Measurements from ENCODE around the gene CDKN2D.
"Not testable (repeated sequence)": the region's sequence is repeated elsewhere in the genome, so short reads cannot be mapped to it uniquely, and the experiment has no call there.

Gene CDKN2D

GRCh38 chr19:10551698-10552301 lies 17.0 kb downstream of the CDKN2D start:
- DNase-seq: peak; percentile 65

- DNase-seq: not testable (repeated sequence)
These were observed 17.8 kb downstream of the CDKN2D start for GRCh38 chr19:10551006-10551405.

GRCh38 chr19:10550336-10550735 lies 18.4 kb downstream of the CDKN2D start:
- DNase-seq: no peak

DNA sequence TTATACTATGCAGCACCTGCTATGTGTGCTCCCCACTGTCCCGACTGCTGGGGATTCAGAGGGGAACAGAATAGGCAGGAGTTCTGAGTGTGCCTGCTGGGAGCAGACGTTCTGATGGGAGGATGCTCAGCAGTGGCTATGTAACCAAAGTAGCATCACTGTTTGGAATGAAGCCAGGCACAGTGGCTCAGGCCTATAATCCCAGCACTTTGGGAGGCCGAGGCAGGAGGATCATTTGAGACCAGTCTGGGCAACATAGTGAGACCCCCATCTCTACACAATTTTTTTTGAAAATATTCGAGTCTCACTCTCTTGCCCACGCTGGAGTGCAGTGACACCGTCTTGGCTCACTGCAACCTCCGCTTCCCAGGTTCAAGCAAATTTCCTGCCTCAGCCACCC lies 19.0 kb downstream of the CDKN2D start:
- DNase-seq: no peak

DNA sequence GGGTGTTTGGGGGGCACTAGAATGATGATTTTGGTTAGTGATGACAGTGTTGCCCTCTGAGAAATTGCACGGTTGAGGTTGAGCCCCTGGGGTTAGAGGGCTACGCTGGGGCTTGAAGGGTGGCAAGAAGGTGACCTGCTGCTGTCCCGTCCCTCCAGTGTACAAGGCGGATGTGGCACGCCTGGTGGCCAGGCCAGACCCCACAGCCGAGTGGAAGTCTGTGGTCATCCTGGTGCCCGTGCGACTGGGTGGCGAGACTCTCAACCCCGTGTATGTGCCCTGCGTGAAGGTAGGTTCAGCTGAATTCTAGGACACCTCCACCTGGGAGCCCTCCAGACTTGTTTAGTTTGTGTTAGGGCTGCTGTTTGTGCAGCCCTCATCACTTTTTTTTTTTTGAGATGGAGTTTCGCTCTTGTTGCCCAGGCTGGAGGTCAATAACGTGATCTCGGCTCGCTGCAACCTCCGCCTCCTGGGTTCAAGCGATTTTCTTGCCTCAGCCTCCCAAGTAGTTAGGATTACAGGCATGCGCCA lies 20.0 kb downstream of the CDKN2D start:
- DNase-seq: no peak

DNA sequence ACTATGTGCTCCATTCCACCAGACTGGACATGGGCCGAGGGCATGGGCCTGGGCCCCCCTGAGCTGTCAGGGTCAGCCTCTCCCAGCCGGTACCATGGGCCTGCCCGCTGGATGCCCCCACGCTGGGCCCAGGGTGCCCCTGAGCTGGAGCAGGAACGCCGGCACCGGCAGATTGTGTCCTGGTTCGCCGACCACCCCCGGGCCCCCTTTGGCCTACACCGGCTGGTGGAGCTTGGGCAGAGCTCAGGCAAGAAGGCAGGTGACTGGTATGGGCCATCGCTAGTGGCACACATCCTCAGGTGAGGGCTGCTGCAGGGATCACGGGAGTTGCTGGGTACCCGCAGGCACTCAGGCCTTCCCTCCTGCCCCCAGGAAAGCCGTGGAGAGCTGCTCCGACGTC lies 22.0 kb downstream of the CDKN2D start:
- DNase-seq: no peak

DNA sequence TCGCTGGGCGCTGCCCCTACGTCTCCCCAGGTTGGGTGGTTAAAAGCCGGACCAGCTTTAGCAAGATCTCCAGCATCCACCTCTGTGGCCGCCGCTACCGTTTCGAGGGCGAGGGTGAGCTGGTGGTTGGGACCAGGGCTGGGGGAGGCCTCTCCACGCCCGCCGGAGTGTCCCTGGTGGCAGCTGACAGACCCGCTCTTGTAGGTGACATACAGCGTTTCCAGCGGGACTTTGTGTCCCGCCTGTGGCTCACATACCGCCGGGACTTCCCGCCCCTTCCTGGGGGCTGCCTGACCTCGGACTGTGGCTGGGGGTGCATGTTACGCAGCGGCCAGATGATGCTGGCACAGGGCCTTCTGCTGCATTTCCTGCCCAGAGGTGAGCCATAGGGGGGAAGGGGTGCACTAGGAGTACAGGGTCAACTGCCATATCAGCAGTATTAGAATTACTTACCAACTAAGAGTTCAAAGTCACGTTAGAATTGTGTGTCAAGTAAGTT lies 24.0 kb downstream of the CDKN2D start:
- DNase-seq: no peak

GRCh38 chr19:10544242-10544752 lies 24.5 kb downstream of the CDKN2D start:
- DNase-seq: peak; percentile 35

- peak; percentile 81 for DNase-seq
These were observed 25.1 kb downstream of the CDKN2D start, which contains the start of gene ATG4D for GRCh38 chr19:10543420-10544241. Gene ATG4D (plus strand): TSS chr19:10543904. CDS start chr19:10544091, 187 bp downstream.

- DNase-seq: no peak
These were observed 25.7 kb downstream of the CDKN2D start for GRCh38 chr19:10543059-10543419.

- DNase-seq: not testable (repeated sequence)
These were observed 29.8 kb downstream of the CDKN2D start for GRCh38 chr19:10539016-10539415.

GRCh38 chr19:10538204-10538983 lies 30.4 kb downstream of the CDKN2D start:
- DNase-seq: no peak

GRCh38 chr19:10537668-10538067 lies 31.1 kb downstream of the CDKN2D start:
- DNase-seq: no peak

DNA sequence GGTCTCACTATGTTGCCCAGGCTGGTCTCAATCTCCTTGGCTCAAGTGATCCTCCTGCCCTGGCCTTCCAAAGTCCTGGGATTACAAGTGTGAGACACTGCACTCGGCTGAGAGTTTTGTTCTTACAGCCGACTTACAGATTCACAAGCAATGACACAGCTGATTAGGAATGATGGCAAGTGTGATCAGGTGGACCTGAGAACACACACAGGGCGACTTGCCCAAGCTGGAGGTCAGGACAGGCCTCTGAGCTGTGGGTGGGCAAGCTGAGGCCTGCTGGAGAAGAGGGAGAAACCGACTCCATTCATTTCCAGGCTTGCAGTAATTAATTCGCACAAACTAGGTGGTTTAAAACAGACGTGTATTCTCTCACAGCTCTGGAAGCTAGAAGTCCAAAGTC lies 33.2 kb downstream of the CDKN2D start:
- DNase-seq: no peak

DNA sequence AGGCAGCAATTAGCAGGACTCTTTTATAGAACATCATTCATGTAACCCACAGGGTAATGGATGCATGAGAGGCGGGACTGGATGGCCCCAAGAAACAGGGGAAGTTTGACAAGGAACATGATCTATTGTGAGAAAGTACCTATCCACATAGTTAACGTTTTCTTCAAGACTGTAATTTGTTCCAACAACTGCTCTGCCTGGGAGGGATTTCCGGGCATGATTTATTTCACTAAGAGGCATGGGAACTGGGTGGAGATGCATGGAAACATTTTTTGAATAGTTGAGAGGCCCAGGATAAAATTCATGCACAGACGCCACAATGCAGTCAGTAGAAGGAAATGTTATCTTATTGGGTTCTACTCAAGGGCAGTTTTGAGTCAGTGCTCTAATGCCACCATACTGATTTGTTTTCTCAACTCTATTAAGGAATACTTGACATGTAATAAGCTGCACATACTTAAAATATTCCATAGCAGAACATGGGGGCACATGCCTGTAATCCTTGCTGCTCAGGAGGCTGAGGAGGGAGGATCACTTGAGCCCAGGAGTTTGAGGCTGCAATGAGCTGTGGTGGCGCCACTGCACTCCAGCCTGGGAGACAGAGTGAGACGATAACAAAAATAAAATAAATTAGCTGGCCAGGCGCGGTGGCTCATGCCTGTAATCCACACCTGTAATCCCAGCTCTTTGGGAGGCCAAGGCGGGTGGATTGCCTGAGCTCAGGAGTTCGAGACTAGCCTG lies 35.0 kb downstream of the CDKN2D start:
- no peak for DNase-seq

DNA sequence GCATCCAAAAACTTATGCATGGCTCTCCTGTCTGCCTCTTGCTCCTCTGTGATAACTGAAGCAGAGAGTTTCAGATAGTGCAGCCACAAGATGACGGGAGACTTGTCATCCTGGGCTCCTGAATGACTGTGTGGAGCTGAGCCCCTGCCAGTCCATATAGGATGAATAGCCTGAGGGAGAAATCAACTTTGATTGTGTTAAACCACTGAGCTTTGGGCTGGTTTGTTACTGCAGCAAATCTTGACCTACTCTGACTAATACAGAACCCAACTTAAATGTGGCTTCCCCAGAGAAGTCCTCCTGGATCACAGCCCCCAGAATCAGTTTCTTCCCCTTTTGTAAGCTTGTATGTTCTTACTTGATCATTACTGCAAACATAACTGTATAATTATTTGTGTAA lies 36.3 kb downstream of the CDKN2D start:
- DNase-seq: no peak

DNA sequence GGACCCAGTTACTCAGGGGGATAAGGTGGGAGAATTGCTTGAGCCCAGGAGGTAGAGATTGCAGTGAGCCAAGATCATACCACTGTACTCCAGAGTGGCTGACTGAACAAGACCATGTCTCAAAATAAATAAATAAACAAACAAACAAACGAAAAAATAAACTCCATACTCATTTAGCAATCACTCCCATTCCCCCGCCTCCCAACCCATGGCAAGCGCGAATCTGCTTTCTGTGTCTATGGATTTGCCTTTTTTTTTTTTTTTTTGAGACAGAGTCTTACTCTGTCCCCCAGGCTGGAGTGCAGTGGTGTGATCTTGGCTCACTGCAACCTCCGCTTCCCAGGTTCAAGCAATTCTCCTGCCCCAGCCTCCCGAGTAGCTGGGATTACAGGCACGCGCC lies 41.9 kb downstream of the CDKN2D start:
- DNase-seq: not testable (repeated sequence)

- DNase-seq: no peak
These were observed 43.1 kb downstream of the CDKN2D start for GRCh38 chr19:10525636-10526035.

DNA sequence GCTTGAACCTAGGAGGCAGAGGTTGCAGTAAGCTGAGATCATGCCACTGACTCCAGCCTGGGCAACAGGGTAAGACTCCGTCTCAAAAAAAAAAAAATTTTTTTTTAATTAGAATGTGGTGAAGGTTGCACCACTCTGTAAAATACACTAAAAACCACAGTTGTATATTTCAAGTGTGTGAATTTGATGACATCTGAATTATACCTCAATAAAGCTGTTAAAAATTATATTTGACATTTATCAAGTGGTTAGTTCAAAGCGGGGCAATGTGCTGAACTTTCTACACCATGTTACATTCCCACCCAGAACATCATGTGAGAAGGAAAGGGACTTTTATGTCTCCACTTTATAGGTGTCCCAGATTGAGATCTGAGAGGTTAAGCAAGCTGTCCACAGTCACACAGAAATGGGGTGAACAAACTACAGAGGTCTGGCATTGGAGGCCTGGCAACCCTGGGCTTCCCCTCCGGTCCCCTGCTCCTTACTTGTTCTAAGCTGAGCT lies 45.6 kb downstream of the CDKN2D start:
- DNase-seq: no peak

- DNase-seq: no peak
These were observed 47.2 kb downstream of the CDKN2D start for GRCh38 chr19:10521461-10522171.

GRCh38 chr19:10520652-10521318 lies 48.0 kb downstream of the CDKN2D start:
- no peak for DNase-seq
